Fibroblast of lung (primary cell): ENCODE results near the gene B4GALT2. TPM values are rescaled to one million over a fixed set of nuclear protein-coding genes. Genes with fewer than 3 reads are reported as not detected.

Experiments
- DNase-seq, 2 donors: peaks; one replicate each; pipeline versions ENCODE4 v3.0.0 to v3.0.0-alpha.2; 2010; ENCODE audit warnings: low read depth in 2 of 2
- H2AFZ ChIP-seq: 2 replicates; pipeline ENCODE4 v1.5.1; 2012; ENCODE audit warnings: low read length, control low read depth, inconsistent platforms
- H3K27ac ChIP-seq: 2 replicates; pipeline ENCODE4 v1.5.1; 2011; ENCODE audit warnings: low read length, control low read depth; ENCODE audit not compliant: insufficient read depth
- H3K27me3 ChIP-seq: 2 replicates; pipeline ENCODE4 v1.5.1; 2011; ENCODE audit warnings: mild to moderate bottlenecking, low read length; ENCODE audit not compliant: control insufficient read depth, insufficient read depth
- H3K36me3 ChIP-seq: 2 replicates; pipeline ENCODE4 v1.5.1; 2011; ENCODE audit warnings: low read length; ENCODE audit not compliant: control insufficient read depth, insufficient read depth
- H3K4me1 ChIP-seq: 2 replicates; pipeline ENCODE4 v1.5.1; 2011; ENCODE audit warnings: low read length; ENCODE audit not compliant: control insufficient read depth, insufficient read depth; ENCODE audit errors: extremely low read depth
- H3K4me2 ChIP-seq: 2 replicates; pipeline ENCODE4 v1.5.1; 2011; ENCODE audit warnings: low read length, control low read depth; ENCODE audit not compliant: insufficient read depth; ENCODE audit errors: extremely low read depth
- H3K4me3 ChIP-seq, 4 experiments: fragments of 200-600 bp in 1 of 4; sonication (generic) in 1 of 4; replicated peaks in 1 of 4; 2 replicates each; pipeline ENCODE4 v1.5.1; 2011 to 2016; ENCODE audit warnings: low read length in 4 of 4, low read depth in 3 of 4, mild to moderate bottlenecking in 3 of 4, control low read depth in 2 of 4, inconsistent platforms in 1 of 4, mixed read lengths in 1 of 4; ENCODE audit not compliant: insufficient read depth in 1 of 4; ENCODE audit errors: control extremely low read depth in 1 of 4
- H3K79me2 ChIP-seq: 2 replicates; pipeline ENCODE4 v1.5.1; 2012; ENCODE audit warnings: mild to moderate bottlenecking, low read length, inconsistent platforms; ENCODE audit not compliant: control insufficient read depth, insufficient read depth
- H3K9ac ChIP-seq: 2 replicates; pipeline ENCODE4 v1.5.1; 2011; ENCODE audit warnings: mild to moderate bottlenecking, low read length, control low read depth; ENCODE audit not compliant: insufficient read depth
- H3K9me3 ChIP-seq: 2 replicates; pipeline ENCODE4 v1.5.1; 2012; ENCODE audit warnings: low read depth, low read length; ENCODE audit not compliant: control insufficient read depth, insufficient read depth
- H4K20me1 ChIP-seq: 2 replicates; pipeline ENCODE4 v1.5.1; 2011; ENCODE audit warnings: low read length; ENCODE audit not compliant: control insufficient read depth, insufficient read depth; ENCODE audit errors: extremely low read depth
- CTCF ChIP-seq, 2 donors: IDR thresholded peaks in 1 of 2; conservative IDR thresholded peaks in 1 of 2; 1 replicate in 1 of 2; 2 replicates in 1 of 2; pipeline ENCODE4 v1.5.1; 2011 to 2012; ENCODE audit warnings: low read length in 2 of 2, control low read depth in 1 of 2, inconsistent platforms in 1 of 2, low read depth in 1 of 2, mild to moderate bottlenecking in 1 of 2
- EZH2 ChIP-seq: IDR thresholded peaks from 2 replicates; pipeline ENCODE4 v1.5.1; 2012; ENCODE audit warnings: low read length, control low read depth, mild to moderate bottlenecking; ENCODE audit errors: missing control alignments
- polyA plus RNA-seq, 2 donors: library from polyadenylated mRNA; depleted of rRNA in 1 of 2; stranded (reverse) in 1 of 2; unstranded in 1 of 2; fragments of >200 nt; gene quantifications; 2 replicates each; pipeline ENCODE4 v1.2.1, GENCODE V29; 2011 to 2012; ENCODE audit warnings: missing spikeins in 1 of 2
- total RNA-seq: library from RNA; depleted of rRNA; stranded (reverse); fragments of >200 nt; gene quantifications from 2 replicates; pipeline ENCODE4 v1.2.1, GENCODE V29; 2014

The B4GALT2 gene
- total and polyA plus RNA-seq, 2 donors (not counting 1 experiment from before 2014, with no cell fraction given): 40.6 to 55.0 TPM

GRCh38 chr1:44025816-44026215 is 46.8 kb downstream of the B4GALT2 start:
- H3K9ac ChIP-seq: no peak overlapping the region
- H3K36me3 ChIP-seq: no peaks in the 10 kb centered on the region
- no peak overlapping the region for H3K4me3 ChIP-seq
- no peak overlapping the region for H3K4me2 ChIP-seq
- H3K27me3 ChIP-seq: no peaks in the 10 kb centered on the region
- H4K20me1 ChIP-seq: no peaks in the 10 kb centered on the region
- no peak for DNase-seq
- H2AFZ ChIP-seq: no peak overlapping the region
- H3K79me2 ChIP-seq: no peaks in the 10 kb centered on the region
- TF ChIP-seq EZH2 (no peak), CTCF (conservative IDR thresholded peaks at IDR 0.05 in 1 of 2, IDR thresholded peaks at IDR 0.05 in 1 of 2; ENCODE audit: low read depth in 1 of 2, low read length in 2 of 2) (no peak)
- H3K27ac ChIP-seq: no peak overlapping the region
- peaks cover 2% of the 10 kb centered on the region for H3K4me1 ChIP-seq
- H3K9me3 ChIP-seq: no peaks in the 10 kb centered on the region

GRCh38 chr1:44027320-44027719 is 48.3 kb downstream of the B4GALT2 start:
- no peaks in the 10 kb centered on the region for H3K79me2 ChIP-seq
- H3K27me3 ChIP-seq: no peaks in the 10 kb centered on the region
- no peaks in the 10 kb centered on the region for H3K9me3 ChIP-seq
- DNase-seq: no peak
- no peak overlapping the region for H3K9ac ChIP-seq
- no peak overlapping the region for H3K4me2 ChIP-seq
- no peak overlapping the region for H3K4me3 ChIP-seq
- H3K36me3 ChIP-seq: no peaks in the 10 kb centered on the region
- peaks cover 5% of the 10 kb centered on the region for H3K4me1 ChIP-seq
- no peaks in the 10 kb centered on the region for H4K20me1 ChIP-seq
- TF ChIP-seq EZH2 (no peak), CTCF (conservative IDR thresholded peaks at IDR 0.05 in 1 of 2, IDR thresholded peaks at IDR 0.05 in 1 of 2; ENCODE audit: low read depth in 1 of 2, low read length in 2 of 2) (no peak)
- H3K27ac ChIP-seq: no peak overlapping the region
- H2AFZ ChIP-seq: no peak overlapping the region

- peak overlapping the region; percentile 59 for H3K27ac ChIP-seq
- peak overlapping the region; percentile 94 for H2AFZ ChIP-seq
- H4K20me1 ChIP-seq: no peaks in the 10 kb centered on the region
- no peaks in the 10 kb centered on the region for H3K27me3 ChIP-seq
- H3K36me3 ChIP-seq: no peaks in the 10 kb centered on the region
- H3K4me1 ChIP-seq: peaks cover 5% of the 10 kb centered on the region
- H3K4me2 ChIP-seq: peak overlapping the region; percentile 93
- peak overlapping the region; percentile 51 to 76 (median 72) for H3K4me3 ChIP-seq
- no peak for DNase-seq
- no peak for TF ChIP-seq CTCF (conservative IDR thresholded peaks at IDR 0.05 in 1 of 2, IDR thresholded peaks at IDR 0.05 in 1 of 2; ENCODE audit: low read depth in 1 of 2, low read length in 2 of 2)
- H3K9me3 ChIP-seq: no peaks in the 10 kb centered on the region
- H3K9ac ChIP-seq: peak overlapping the region; percentile 74
- no peaks in the 10 kb centered on the region for H3K79me2 ChIP-seq
These were observed 50.4 kb downstream of the B4GALT2 start for GRCh38 chr1:44029260-44029910.
